Chondrocyte (in vitro differentiated cells): Measurements from ENCODE around the gene PDE9A. TPM values are rescaled to one million over a fixed set of nuclear protein-coding genes. Genes with fewer than 3 reads are reported as not detected.

Experiments used
- DNase-seq: peaks from one replicate; pipeline ENCODE4 v3.0.0; 2021; ENCODE audit warnings: mixed read lengths, low spot score
- H3K27ac Mint-ChIP-seq: one replicate; pipeline ENCODE4 v1.8.0; 2021; ENCODE audit warnings: mild to moderate bottlenecking, moderate library complexity, mixed read lengths; ENCODE audit not compliant: unreplicated experiment
- H3K27me3 Mint-ChIP-seq: 2 replicates; pipeline ENCODE4 v1.8.0; 2021; ENCODE audit warnings: low read depth, mixed read lengths
- H3K36me3 Mint-ChIP-seq: 2 replicates; pipeline ENCODE4 v1.8.0; 2021; ENCODE audit warnings: low read depth, mixed read lengths
- H3K4me1 Mint-ChIP-seq: 2 replicates; pipeline ENCODE4 v1.8.0; 2021; ENCODE audit warnings: low read depth, mild to moderate bottlenecking, mixed read lengths
- H3K4me3 Mint-ChIP-seq: one replicate; pipeline ENCODE4 v1.8.0; 2021; ENCODE audit warnings: mild to moderate bottlenecking, moderate library complexity, mixed read lengths; ENCODE audit not compliant: unreplicated experiment
- H3K9me3 Mint-ChIP-seq: 2 replicates; pipeline ENCODE4 v1.8.0; 2021; ENCODE audit warnings: low read depth, mixed read lengths
- total RNA-seq: library from RNA; stranded (reverse); gene quantifications from 3 replicates; pipeline ENCODE4 v1.2.1, GENCODE V29; 2021
- TF ChIP-seq, protein P1 (sequence below): fragments of 200-600 bp; sonication (generic); IDR thresholded peaks from 2 replicates; pipeline ENCODE4 v1.5.0; 2021; ENCODE audit warnings: antibody characterized with exemption, mild to moderate bottlenecking, moderate library complexity

Gene PDE9A
- total RNA-seq, 1 donor from 2014 or later: 0.60 TPM

DNA sequence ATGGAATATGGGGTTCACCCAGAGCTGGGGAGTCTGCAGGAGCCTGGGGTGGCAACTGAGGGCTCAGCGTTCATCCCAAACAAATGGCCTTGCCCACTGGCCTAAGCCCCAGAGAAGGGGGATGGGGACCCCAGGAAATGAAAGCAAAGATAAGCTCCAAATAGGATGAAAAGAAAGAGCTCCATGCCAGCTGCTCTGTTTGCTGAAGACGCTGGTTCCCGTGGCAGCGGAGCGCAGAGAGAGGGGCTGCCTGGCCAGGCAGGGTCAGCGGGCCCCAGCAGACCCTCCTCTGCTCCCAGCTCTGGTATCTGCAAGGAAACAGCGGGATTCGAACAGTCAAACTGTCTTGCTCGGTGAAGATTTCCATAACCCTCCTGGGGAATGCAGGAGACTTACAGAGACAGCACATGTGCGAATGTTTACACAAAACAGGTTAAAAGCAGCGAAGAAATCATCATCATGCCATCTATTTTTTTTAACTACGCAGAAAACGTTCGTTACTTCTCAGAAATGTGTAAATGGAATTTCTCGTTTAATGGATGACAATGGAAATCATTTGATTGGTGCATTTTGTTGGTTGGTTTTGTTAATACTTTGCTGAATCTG is 94.4 kb downstream of the PDE9A start:
- H3K9me3 Mint-ChIP-seq: no peaks in the 10 kb centered on the region
- peaks cover 16% of the 10 kb centered on the region for H3K27me3 Mint-ChIP-seq
- H3K4me3 Mint-ChIP-seq: no peak overlapping the region
- H3K27ac Mint-ChIP-seq: no peak overlapping the region
- no peak for DNase-seq
- H3K4me1 Mint-ChIP-seq: no peaks in the 10 kb centered on the region
- TF ChIP-seq, protein P1, sequence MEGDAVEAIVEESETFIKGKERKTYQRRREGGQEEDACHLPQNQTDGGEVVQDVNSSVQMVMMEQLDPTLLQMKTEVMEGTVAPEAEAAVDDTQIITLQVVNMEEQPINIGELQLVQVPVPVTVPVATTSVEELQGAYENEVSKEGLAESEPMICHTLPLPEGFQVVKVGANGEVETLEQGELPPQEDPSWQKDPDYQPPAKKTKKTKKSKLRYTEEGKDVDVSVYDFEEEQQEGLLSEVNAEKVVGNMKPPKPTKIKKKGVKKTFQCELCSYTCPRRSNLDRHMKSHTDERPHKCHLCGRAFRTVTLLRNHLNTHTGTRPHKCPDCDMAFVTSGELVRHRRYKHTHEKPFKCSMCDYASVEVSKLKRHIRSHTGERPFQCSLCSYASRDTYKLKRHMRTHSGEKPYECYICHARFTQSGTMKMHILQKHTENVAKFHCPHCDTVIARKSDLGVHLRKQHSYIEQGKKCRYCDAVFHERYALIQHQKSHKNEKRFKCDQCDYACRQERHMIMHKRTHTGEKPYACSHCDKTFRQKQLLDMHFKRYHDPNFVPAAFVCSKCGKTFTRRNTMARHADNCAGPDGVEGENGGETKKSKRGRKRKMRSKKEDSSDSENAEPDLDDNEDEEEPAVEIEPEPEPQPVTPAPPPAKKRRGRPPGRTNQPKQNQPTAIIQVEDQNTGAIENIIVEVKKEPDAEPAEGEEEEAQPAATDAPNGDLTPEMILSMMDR: no peak
- H3K36me3 Mint-ChIP-seq: no peaks in the 10 kb centered on the region

DNA sequence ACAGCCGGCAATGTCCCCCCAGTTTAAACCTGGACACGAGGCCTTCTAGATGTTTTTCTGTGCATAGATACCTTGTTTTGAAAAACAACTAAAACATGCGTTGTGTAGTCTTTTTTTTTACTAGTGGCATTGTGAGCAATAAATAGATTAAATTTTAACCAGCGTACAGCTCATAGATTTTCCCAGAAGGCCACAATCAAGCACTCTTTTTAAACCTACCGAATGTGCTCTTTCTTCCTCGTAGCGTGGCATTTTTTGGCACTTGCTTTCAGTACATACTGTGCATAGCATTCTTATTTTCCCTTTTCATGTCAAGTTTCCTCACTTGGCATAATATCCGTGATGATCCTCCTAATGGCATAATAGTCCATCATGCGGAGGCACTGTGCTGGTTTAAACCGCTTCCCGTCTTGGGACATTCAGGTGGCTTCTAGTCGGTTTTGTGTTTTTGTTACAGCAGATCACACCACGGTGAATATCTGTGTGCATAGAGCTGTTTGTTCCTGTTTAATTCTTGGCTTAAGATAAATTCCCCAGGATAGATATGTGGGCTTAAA is 95.3 kb downstream of the PDE9A start:
- H3K27ac Mint-ChIP-seq: no peak overlapping the region
- H3K27me3 Mint-ChIP-seq: peaks cover 8% of the 10 kb centered on the region
- DNase-seq: no peak
- no peak overlapping the region for H3K4me3 Mint-ChIP-seq
- no peaks in the 10 kb centered on the region for H3K36me3 Mint-ChIP-seq
- TF ChIP-seq, protein P1: no peak
- H3K4me1 Mint-ChIP-seq: no peaks in the 10 kb centered on the region
- H3K9me3 Mint-ChIP-seq: no peaks in the 10 kb centered on the region

DNA sequence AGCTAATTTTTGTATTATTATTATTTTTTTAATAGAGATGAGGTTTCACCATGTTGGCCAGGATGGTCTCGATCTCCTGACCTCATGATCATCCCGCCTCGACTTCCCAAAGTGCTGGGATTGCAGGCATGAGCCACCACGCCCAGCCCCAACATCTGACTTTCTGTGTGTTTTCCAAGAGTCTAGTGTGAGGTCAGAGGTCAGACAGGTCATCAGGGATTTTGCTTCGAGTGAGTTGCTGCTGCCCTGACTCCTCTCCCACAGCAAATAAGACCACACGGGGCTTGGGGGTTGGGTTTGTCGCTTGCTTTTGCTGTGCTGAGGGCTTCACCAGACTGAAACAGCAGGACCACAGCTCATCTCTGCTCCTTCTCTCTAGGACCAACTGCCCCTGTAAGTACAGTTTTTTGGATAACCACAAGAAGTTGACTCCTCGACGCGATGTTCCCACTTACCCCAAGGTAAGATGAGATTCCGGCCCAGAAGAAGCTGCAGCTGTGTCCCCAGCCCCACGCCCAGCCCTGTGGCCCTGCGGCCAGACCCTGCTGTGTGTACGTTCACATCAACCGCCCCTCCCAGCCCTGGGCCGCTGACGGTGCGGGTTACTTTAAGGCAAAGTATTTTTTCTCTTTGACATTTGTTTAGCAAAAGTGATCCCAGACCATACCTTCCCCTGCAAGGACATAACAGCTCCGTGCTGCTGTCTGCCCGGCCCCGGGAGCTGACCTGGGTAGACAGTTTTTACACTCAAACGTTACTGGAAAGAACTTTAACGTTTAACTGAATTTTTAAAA is 97.5 kb downstream of the PDE9A start:
- DNase-seq: no peak
- Mint-ChIP-seq H3K36me3 (no peaks in the 10 kb centered on the region), H3K27ac (no peak overlapping the region)

DNA sequence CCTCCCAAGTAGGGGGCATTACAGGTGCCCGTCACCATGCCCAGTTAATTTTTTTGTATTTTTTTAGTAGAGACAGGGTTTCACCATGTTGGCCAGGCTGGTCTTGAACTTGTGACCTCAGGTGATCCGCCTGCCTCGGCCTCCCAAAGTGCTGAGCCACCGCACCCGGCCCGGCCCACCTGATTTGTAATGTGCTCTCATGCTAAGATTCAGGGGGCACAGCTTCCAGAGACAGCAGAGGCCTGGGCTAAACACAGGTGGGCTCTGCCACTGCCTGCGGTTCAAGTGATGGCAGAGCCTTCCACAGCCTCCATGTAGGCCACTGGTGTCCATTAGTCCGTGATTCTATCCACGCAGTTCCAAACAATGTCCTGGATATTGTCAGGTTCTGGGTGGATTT is 98.4 kb downstream of the PDE9A start:
- Mint-ChIP-seq H3K27ac (no peak overlapping the region), H3K4me3 (no peak overlapping the region), H3K36me3 (no peaks in the 10 kb centered on the region), H3K27me3 (peaks cover 9% of the 10 kb centered on the region), H3K9me3 (no peaks in the 10 kb centered on the region), H3K4me1 (no peaks in the 10 kb centered on the region)
- TF ChIP-seq, protein P1: no peak
- DNase-seq: no peak

More for the DNA sequence above, 97.5 kb downstream of the PDE9A start:
- TF ChIP-seq, protein P1: no peak
- Mint-ChIP-seq H3K9me3 (no peaks in the 10 kb centered on the region), H3K4me1 (no peaks in the 10 kb centered on the region), H3K27me3 (peaks cover 11% of the 10 kb centered on the region), H3K4me3 (no peak overlapping the region)

DNA sequence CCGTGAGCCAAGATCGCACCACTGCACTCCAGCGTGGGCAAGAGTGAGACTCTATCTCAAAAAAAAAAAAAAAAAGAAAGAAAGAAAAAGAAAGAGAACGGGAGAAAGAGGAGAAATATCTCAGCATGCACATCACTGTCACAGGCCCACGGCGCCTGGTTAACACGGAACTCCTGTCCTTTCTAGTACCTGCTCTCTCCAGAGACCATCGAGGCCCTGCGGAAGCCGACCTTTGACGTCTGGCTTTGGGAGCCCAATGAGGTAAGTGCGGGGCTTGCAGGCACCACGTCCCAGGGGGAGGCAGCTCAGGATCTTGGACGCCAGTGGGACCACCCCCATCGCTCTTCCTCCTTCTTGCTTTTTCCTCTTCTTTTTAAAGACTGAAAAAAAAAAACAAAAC is 100.4 kb downstream of the PDE9A start:
- Mint-ChIP-seq H3K4me1 (no peaks in the 10 kb centered on the region), H3K27ac (no peak overlapping the region), H3K9me3 (no peaks in the 10 kb centered on the region), H3K4me3 (no peak overlapping the region), H3K27me3 (peaks cover 7% of the 10 kb centered on the region), H3K36me3 (no peaks in the 10 kb centered on the region)
- DNase-seq: no peak
- TF ChIP-seq, protein P1: no peak
